Gastrocnemius medialis (tissue), 4 donors: Measurements from ENCODE around the gene IFT52.

Source experiments
- CTCF ChIP-seq, 5 experiments: fragments of 450-650 bp in 3 of 5; fragments of 200-600 bp in 2 of 5; sonication (generic) in 2 of 5; IDR thresholded peaks in 4 of 5; conservative IDR thresholded peaks in 1 of 5; 1 replicate in 4 of 5; 2 replicates in 1 of 5; pipeline ENCODE4 v1.5.1; 2016 to 2019; ENCODE audit warnings: antibody characterized with exemption in 5 of 5, mild to moderate bottlenecking in 3 of 5, moderate library complexity in 3 of 5
- POLR2A ChIP-seq, 2 donors: fragments of 450-650 bp; IDR thresholded peaks; one replicate each; pipeline ENCODE4 v1.6.1; 2017; ENCODE audit warnings: antibody characterized with exemption in 2 of 2, mild to moderate bottlenecking in 2 of 2, moderate library complexity in 2 of 2

- TF ChIP-seq CTCF (IDR thresholded peaks at IDR 0.05 in 4 of 5, conservative IDR thresholded peaks at IDR 0.05 in 1 of 5), result no peak
- TF ChIP-seq POLR2A (IDR thresholded peaks at IDR 0.05), result no peak
Measured at GRCh38 chr20:43694763-43695162, 104.0 kb downstream of the IFT52 start.
